Central memory CD8-positive, alpha-beta T cell (primary cell): Measurements from ENCODE around the gene FKTN.

Source experiments
- ATAC-seq: fragments of 150-1000 bp; cut with Tn5 transposase; replicated peaks from 2 replicates; pipeline ENCODE4 v1.10.0; 2022; ENCODE audit warnings: mild to moderate bottlenecking, moderate FRiP score, moderate number of reproducible peaks; ENCODE audit not compliant: poor library complexity, severe bottlenecking; ENCODE audit errors: extremely low read depth
- DNase-seq, 2 donors: peaks; one replicate each; pipeline ENCODE4 v3.0.0; 2021; ENCODE audit warnings: low spot score in 2 of 2
- H3K27ac Mint-ChIP-seq: one replicate; pipeline ENCODE4 v1.8.0; 2022; ENCODE audit warnings: low read depth, mild to moderate bottlenecking, moderate library complexity, mixed read lengths
- H3K27me3 Mint-ChIP-seq: one replicate; pipeline ENCODE4 v1.8.0; 2022; ENCODE audit warnings: mixed read lengths
- H3K36me3 Mint-ChIP-seq: one replicate; pipeline ENCODE4 v1.8.0; 2022; ENCODE audit warnings: mild to moderate bottlenecking, moderate library complexity, mixed read lengths; ENCODE audit not compliant: insufficient read depth
- H3K4me1 Mint-ChIP-seq: one replicate; pipeline ENCODE4 v1.8.0; 2022; ENCODE audit warnings: mixed read lengths
- H3K4me3 Mint-ChIP-seq: one replicate; pipeline ENCODE4 v1.8.0; 2022; ENCODE audit warnings: mild to moderate bottlenecking, moderate library complexity, mixed read lengths
- H3K9me3 Mint-ChIP-seq: one replicate; pipeline ENCODE4 v1.8.0; 2022; ENCODE audit warnings: mixed read lengths

FKTN gene

DNA sequence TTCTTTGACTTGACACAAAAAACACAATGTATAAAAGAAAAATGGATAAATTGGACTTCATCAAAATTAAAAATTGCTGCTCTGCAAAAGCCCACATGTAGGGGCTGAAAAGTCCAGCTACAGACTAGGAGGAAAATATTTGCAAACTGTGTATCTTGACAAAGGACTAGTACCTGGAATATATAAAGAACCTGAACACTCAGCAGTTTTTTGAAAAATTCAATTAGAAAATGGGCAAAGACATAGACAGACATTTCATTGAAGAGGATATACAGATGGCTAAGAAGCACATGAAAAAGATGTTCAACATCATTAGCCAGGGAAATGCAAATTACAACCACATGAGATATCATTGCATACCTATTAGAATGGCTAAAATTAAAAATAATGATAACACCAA lies 85.9 kb downstream of the FKTN start:
- H3K27me3 Mint-ChIP-seq, result no peaks in the 10 kb centered on the region
- H3K36me3 Mint-ChIP-seq, result peaks cover 4% of the 10 kb centered on the region
- H3K4me1 Mint-ChIP-seq, result no peaks in the 10 kb centered on the region
- DNase-seq, result no peak
- no peak overlapping the region for H3K27ac Mint-ChIP-seq
- ATAC-seq, result no peak
- no peaks in the 10 kb centered on the region for H3K9me3 Mint-ChIP-seq
- H3K4me3 Mint-ChIP-seq, result no peak overlapping the region

DNA sequence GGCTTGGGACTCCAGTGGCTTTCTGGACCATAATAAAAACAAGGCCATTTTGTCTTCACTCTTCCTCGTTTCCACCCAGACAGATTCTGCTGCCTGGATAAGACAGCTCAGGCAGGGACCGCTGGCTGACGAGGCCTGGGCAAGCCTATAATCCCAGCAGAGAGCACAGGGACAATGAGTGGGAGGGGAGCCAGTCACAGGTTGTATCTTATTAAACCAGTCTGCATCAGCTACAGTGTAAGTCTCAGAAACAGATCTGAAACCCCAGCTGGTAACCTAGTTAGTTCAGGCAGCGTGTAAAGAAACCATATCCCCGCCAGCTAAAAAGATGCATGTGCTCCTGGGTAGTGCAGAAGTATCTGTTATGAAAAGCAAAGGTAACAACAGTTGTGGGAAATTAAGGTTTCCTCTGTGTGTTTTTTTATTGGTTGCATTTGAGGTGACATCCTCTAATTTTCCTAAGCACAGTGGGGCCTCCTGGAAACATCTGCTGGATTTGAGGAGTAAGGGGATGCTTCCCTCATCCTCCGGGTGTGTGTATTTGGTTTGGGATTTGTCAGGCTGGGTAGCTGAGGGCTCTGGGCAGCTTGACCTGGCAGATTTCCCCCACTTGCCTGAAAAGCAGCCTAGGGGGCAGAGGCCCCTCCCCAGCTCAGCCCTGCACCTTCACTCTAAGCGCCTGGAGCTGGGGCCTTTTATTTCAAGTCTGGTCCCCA lies 89.1 kb downstream of the FKTN start:
- Mint-ChIP-seq H3K4me1 (no peaks in the 10 kb centered on the region), H3K27ac (no peak overlapping the region), H3K36me3 (no peaks in the 10 kb centered on the region), H3K9me3 (no peaks in the 10 kb centered on the region), H3K27me3 (no peaks in the 10 kb centered on the region), H3K4me3 (no peak overlapping the region)
- DNase-seq (no peak), ATAC-seq (no peak)

DNA sequence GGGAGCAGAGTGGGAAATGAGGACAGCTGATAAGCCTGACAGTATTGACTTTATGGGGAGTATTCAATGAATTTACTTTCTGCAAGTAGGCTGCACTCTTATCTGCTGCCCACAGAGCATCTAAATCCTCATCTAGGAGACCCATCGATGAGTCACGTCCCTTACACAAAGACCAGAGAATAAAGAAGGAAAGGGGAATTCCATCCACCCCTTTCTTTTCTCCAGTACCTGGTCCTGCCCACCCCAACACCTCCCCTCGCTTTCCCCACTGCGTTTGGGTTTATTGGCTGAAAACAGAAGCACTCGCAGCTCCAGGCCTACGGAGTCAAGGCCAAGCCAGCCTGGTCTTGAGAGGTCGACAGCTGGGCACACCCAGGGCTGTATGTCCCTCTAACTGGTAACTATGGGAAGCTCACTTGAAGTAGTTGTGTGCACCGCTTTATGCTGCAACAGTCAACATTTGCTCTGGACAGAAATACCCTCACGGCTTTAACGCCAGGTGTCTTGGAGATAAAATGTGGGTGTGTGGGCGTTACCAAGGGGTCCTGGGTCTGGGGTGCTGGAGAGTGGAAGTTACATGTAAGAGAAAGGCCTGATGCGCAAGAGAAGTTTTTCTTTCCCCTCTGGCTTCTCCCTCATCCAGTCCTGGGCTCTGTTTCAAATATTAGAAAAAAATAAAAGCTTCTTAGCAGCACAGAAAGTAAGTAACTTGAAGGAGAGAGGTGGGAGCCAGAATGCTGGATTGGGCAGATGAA lies 89.8 kb downstream of the FKTN start:
- Mint-ChIP-seq H3K4me1 (no peaks in the 10 kb centered on the region), H3K27ac (no peak overlapping the region), H3K4me3 (no peak overlapping the region), H3K36me3 (no peaks in the 10 kb centered on the region), H3K9me3 (no peaks in the 10 kb centered on the region), H3K27me3 (no peaks in the 10 kb centered on the region)
- ATAC-seq (no peak), DNase-seq (no peak)

DNA sequence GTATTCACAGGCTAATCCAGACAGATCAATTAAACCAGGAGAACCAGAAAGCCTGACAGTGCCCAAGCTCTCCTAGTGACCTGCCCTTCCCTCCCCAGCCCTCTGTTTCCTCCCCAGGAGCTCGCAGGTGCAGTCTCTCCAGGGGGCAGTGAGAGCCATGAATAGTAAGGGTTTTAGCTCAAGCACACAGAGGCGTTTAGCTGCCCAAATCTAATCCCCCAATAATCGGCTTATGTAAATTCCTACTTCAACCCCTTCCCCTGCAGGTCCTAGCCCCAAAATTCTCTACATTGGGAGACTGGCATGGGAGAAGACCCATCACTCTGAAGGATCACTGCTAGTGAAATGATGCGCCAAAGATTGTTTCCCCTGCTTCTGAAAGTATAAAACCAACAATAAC lies 93.9 kb downstream of the FKTN start:
- DNase-seq (no peak), ATAC-seq (no peak)
- H3K9me3 Mint-ChIP-seq, result no peaks in the 10 kb centered on the region
- H3K36me3 Mint-ChIP-seq, result no peaks in the 10 kb centered on the region
- H3K4me1 Mint-ChIP-seq, result peaks cover 6% of the 10 kb centered on the region
- peaks cover 24% of the 10 kb centered on the region for H3K27me3 Mint-ChIP-seq
- no peak overlapping the region for H3K4me3 Mint-ChIP-seq
- H3K27ac Mint-ChIP-seq, result no peak overlapping the region

DNA sequence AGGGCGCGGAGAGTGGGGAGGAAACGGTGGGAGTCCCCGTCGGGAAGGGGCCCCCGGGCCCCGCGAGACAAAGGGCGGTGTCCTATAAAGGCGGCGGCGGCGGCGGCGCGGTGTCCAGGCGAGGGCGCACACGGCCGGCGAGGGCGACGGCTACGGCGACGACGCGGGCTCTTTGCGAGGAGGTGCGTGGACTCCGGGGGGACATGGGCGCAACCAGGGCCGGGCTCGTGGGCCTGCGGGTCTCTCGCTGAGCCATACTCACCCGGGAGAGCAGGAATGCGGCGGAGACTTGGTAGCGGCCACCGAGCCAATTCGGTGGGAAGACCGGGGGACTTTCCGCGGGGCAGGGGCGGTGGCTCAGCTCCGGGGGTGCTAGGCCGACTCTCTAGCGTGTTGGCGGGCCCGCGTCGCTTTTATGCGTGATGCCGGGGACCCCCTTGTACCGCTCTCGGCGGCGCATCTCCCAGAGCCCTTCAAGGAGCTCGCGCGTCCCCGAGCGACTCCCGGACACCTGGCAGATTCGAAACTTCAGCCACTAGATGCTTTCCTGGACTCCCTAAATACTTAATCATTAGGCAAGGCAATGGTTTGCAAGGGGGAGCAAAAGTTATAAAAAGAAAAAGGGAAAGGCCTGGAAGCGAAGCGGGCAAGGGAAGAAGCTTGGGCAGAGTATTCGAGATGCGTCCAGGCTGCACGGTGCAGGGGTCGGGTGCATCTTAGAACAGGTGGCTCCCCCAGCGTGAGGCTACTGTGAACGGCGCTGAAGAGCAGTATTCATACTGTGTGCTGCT lies 98.4 kb downstream of the FKTN start:
- H3K9me3 Mint-ChIP-seq, result no peaks in the 10 kb centered on the region
- peaks cover 51% of the 10 kb centered on the region for H3K27me3 Mint-ChIP-seq
- H3K36me3 Mint-ChIP-seq, result no peaks in the 10 kb centered on the region
- H3K4me1 Mint-ChIP-seq, result peaks cover 6% of the 10 kb centered on the region
- DNase-seq (no peak), ATAC-seq (no peak)
- no peak overlapping the region for H3K27ac Mint-ChIP-seq
- H3K4me3 Mint-ChIP-seq, result peak overlapping the region; percentile 50

DNA sequence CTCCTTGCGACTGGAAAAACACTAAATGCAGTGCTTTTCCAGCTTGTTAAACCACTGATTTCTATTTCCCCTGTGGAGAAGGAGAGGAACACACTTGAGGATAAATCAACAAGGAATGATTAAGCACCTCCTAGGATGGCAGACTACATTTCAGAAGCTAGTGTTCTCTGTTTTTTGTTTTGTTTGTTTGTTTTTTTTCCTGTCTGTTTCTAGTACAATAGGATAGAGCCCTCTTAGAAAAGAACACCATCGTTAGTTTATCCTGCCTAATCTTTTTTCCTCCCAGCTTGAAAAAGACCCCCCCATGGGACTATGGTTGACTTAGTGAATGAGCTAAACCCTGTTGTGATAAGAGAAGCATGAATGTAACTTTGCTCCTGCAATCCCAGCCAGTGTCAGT lies 100.4 kb downstream of the FKTN start:
- ATAC-seq, result no peak
- H3K36me3 Mint-ChIP-seq, result no peaks in the 10 kb centered on the region
- H3K4me1 Mint-ChIP-seq, result peaks cover 6% of the 10 kb centered on the region
- no peaks in the 10 kb centered on the region for H3K9me3 Mint-ChIP-seq
- H3K4me3 Mint-ChIP-seq, result no peak overlapping the region
- no peak for DNase-seq
- H3K27me3 Mint-ChIP-seq, result peaks cover 51% of the 10 kb centered on the region
- H3K27ac Mint-ChIP-seq, result no peak overlapping the region

DNA sequence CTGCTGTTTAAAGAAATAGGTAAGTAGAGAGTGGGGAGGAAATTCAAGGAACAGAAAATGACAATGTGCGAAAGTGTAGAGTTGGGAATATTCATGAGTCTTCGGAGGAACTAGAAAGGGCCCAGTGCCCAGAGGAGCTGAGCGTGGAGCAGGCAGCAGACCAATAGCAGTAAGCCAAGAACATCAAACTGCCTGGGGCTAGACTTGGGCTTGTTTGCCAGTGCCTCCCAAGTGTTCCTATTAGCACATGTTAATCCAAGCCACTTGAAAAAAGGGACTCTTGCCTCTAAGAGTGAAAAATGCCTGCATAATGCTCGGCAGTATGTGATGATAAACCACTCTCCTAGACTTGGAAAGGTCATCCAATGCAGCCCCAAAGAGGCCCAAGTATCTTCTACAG lies 103.1 kb downstream of the FKTN start:
- ATAC-seq, result no peak
- no peak for DNase-seq
- no peak overlapping the region for H3K27ac Mint-ChIP-seq
- H3K4me3 Mint-ChIP-seq, result no peak overlapping the region
- H3K27me3 Mint-ChIP-seq, result peaks cover 34% of the 10 kb centered on the region
- H3K36me3 Mint-ChIP-seq, result no peaks in the 10 kb centered on the region
- peaks cover 6% of the 10 kb centered on the region for H3K4me1 Mint-ChIP-seq
- H3K9me3 Mint-ChIP-seq, result no peaks in the 10 kb centered on the region

DNA sequence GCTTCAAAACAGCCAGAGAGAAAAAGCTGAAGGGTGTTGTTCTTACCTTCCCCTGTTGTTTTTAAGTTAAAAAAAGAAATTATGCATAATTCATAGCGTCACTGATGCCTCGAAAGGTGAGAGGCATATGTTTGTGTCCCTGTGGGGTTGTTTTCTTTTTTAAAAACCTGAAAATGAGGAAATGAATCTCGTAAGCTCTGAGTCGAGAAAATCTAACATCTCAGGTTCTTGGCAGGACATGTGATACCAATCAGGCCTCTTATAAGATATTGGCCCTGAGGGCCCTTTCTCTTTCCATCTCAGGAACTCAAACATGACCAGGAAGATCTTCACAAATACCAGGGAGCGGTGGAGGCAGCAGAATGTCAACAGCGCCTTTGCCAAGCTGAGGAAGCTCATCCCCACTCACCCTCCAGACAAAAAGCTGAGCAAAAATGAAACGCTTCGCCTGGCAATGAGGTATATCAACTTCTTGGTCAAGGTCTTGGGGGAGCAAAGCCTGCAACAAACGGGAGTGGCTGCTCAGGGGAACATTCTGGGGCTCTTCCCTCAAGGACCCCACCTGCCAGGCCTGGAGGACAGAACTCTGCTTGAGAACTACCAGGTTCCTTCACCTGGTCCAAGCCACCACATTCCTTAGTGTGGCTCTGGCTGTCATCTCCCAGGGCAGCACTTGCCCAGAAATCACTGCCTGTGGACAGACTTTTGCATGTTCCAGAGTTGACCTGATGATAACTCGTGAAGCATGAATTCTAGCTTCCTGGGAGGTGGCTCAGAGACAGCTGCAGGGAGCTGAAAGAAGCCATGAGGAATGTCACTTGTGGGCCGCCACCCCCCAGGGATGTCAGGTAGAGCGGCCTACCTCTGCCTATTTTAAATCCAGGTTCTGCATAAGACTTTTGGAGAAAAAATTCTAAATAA lies 104.5 kb downstream of the FKTN start, which contains the start of gene TAL2:
Gene TAL2, plus strand, starts transcription at position 274 of the 921 bp plus-strand sequence. Its CDS starts 40 bp downstream, at position 314.
- no peak for DNase-seq
- ATAC-seq, result no peak
- H3K36me3 Mint-ChIP-seq, result no peaks in the 10 kb centered on the region
- peaks cover 25% of the 10 kb centered on the region for H3K27me3 Mint-ChIP-seq
- H3K9me3 Mint-ChIP-seq, result no peaks in the 10 kb centered on the region
- no peaks in the 10 kb centered on the region for H3K4me1 Mint-ChIP-seq
- H3K4me3 Mint-ChIP-seq, result no peak within 1 kb of the TSS
- no peak within 1 kb of the TSS for H3K27ac Mint-ChIP-seq

DNA sequence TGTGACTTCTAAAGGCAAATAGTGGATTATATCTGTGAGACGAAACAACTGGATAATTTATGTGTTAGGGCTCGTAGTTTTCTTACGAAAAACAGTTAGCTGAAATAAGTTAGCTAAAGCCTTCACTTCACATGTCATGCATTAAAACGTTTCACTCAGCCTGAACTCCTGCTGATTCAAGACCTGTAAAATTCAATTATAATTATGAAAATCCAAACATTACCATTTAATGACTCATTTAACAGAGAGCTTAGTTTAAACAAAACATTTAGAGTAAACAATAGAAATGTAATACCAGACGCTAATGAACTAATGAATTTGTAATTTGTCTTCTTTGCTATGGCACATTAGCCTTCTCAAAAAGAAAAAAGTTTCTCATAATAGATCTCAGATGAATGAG lies 106.0 kb downstream of the FKTN start:
- Mint-ChIP-seq H3K27ac (no peak overlapping the region), H3K27me3 (peaks cover 21% of the 10 kb centered on the region), H3K4me1 (no peaks in the 10 kb centered on the region), H3K4me3 (no peak overlapping the region), H3K36me3 (no peaks in the 10 kb centered on the region), H3K9me3 (no peaks in the 10 kb centered on the region)
- ATAC-seq, result no peak
- no peak for DNase-seq

DNA sequence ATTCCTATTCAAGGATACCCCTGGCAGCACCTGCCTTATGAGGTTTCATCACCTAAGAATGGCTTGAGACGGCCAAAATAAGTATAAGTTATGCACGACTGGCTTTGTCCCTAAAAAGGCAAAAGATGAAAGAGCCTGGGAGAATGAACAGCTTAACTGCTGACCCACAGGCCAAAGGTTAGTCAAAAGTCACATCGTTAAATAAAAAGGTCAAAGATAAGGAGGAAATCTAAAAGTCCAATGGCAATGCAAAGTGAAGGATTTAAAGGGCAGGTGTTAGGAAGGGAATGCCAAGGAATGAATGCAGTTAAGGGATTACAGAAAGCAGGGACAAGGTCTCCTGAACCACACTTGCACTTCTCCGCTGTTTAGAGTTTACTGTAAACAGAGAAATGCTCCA lies 109.9 kb downstream of the FKTN start:
- H3K27ac Mint-ChIP-seq, result no peak overlapping the region
- ATAC-seq, result no peak

DNA sequence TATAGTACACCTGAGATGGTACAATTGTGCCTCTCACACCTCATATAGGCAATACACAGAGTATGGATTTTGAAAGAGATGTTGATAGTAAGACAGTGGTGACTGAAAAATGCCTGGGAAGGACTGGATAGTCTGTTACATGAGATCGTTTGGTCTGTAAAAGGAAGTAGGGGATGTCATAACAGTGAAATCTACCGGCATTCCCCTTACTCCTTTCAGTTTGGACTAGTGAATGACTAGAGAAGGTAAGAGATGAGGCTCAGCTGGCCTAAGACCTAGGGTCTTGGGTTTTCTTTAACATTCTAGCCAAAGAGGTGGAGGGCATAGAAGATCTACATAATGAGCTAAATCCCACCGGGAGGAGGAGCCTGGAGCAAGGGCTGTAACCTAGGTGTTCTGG lies 112.4 kb downstream of the FKTN start:
- no peaks in the 10 kb centered on the region for H3K4me1 Mint-ChIP-seq
- no peak for DNase-seq
- no peaks in the 10 kb centered on the region for H3K36me3 Mint-ChIP-seq
- peaks cover 29% of the 10 kb centered on the region for H3K27me3 Mint-ChIP-seq
- H3K27ac Mint-ChIP-seq, result no peak overlapping the region
- no peak overlapping the region for H3K4me3 Mint-ChIP-seq
- ATAC-seq, result no peak
- no peaks in the 10 kb centered on the region for H3K9me3 Mint-ChIP-seq

More for the DNA sequence above, 109.9 kb downstream of the FKTN start:
- DNase-seq, result no peak
- Mint-ChIP-seq H3K4me3 (no peak overlapping the region), H3K36me3 (no peaks in the 10 kb centered on the region), H3K27me3 (peaks cover 29% of the 10 kb centered on the region), H3K9me3 (no peaks in the 10 kb centered on the region), H3K4me1 (no peaks in the 10 kb centered on the region)

DNA sequence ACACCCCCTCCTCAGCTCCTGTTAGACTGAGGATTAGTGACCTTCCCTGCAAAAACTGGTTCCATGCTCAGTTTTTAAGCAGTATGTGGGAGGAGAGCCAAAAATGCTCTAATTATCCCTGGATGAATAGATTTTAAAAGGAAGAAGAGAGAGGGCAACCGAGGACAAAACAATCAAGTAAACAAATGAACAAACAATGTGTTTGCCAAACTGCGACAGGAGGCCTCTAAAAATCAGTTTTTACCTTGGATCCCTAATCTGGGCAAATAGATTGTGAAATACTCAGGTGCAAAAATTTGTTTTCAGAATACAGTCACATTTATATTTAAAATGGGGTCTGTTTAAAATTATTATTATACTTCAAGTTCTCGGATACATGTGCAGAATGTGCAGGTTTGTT lies 112.8 kb downstream of the FKTN start:
- no peak for DNase-seq
- no peak for ATAC-seq
- H3K9me3 Mint-ChIP-seq, result no peaks in the 10 kb centered on the region
- no peak overlapping the region for H3K27ac Mint-ChIP-seq
- no peaks in the 10 kb centered on the region for H3K36me3 Mint-ChIP-seq
- H3K4me3 Mint-ChIP-seq, result no peak overlapping the region
- no peaks in the 10 kb centered on the region for H3K4me1 Mint-ChIP-seq
- peaks cover 29% of the 10 kb centered on the region for H3K27me3 Mint-ChIP-seq
